22Rv1 (cell line): ENCODE measurements around the gene FAM111A.

Source experiments
- H3K27ac ChIP-seq: fragments of 450-650 bp; 2 replicates; pipeline ENCODE4 v1.5.1; 2017
- ZFX ChIP-seq: fragments of 450-650 bp; IDR thresholded peaks from 2 replicates; pipeline ENCODE4 v1.6.1; 2017; ENCODE audit warnings: antibody characterized with exemption, borderline replicate concordance
- TF ChIP-seq, protein P1 (sequence below): fragments of 450-650 bp; IDR thresholded peaks from 2 replicates; pipeline ENCODE4 v1.5.1; 2017; ENCODE audit warnings: mild to moderate bottlenecking

Gene FAM111A

DNA sequence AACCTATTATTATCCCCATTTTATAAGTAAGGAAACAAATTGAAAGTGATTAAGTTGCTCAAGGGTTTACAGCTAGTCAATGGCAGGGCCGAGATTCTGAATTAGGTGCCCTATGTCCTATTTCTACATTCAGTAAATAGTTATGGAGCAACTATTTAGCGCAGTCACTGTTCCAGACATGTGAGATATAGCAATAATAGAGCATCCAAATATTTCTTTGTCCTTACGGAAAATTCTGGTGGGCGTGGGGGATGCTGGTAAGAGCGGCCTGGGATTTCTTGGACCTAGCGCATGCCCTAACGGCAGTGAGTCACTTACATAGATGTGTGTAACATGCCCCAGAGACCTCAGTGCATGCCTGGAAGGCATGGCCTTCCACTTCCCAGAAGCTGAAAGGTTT is 33.7 kb downstream of the FAM111A start:
- no peak for TF ChIP-seq ZFX
- TF ChIP-seq, protein P1, sequence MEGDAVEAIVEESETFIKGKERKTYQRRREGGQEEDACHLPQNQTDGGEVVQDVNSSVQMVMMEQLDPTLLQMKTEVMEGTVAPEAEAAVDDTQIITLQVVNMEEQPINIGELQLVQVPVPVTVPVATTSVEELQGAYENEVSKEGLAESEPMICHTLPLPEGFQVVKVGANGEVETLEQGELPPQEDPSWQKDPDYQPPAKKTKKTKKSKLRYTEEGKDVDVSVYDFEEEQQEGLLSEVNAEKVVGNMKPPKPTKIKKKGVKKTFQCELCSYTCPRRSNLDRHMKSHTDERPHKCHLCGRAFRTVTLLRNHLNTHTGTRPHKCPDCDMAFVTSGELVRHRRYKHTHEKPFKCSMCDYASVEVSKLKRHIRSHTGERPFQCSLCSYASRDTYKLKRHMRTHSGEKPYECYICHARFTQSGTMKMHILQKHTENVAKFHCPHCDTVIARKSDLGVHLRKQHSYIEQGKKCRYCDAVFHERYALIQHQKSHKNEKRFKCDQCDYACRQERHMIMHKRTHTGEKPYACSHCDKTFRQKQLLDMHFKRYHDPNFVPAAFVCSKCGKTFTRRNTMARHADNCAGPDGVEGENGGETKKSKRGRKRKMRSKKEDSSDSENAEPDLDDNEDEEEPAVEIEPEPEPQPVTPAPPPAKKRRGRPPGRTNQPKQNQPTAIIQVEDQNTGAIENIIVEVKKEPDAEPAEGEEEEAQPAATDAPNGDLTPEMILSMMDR, result no peak
- no peak overlapping the region for H3K27ac ChIP-seq

- no peak for TF ChIP-seq ZFX
- TF ChIP-seq, protein P1, result no peak
- H3K27ac ChIP-seq, result no peak overlapping the region
These were observed 35.7 kb downstream of the FAM111A start for GRCh38 chr11:59178402-59178801.

DNA sequence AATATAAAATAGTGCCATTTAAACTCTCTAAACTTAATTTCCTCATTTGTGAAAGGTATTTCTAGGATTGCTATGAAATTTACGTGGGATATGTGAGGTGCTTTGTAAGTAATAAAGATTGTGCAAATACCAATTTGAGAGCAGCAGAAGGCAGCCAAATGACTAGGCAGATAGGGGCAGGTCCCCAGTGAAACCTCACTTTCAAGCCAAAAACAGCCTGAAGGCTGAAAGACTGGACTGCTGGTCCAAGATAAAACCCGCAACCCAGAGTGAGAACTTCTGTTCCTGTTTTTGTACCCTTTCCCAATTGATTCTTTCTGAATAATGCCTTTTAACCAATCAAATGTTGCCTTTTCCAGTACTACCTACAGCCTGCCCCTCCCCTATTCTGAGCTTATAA is 36.5 kb downstream of the FAM111A start:
- TF ChIP-seq ZFX, result no peak
- TF ChIP-seq, protein P1, result no peak
- H3K27ac ChIP-seq, result no peak overlapping the region

GRCh38 chr11:59180168-59180776 is 37.6 kb downstream of the FAM111A start:
- H3K27ac ChIP-seq, result no peak overlapping the region
- no peak for TF ChIP-seq ZFX
- TF ChIP-seq, protein P1, result no peak

DNA sequence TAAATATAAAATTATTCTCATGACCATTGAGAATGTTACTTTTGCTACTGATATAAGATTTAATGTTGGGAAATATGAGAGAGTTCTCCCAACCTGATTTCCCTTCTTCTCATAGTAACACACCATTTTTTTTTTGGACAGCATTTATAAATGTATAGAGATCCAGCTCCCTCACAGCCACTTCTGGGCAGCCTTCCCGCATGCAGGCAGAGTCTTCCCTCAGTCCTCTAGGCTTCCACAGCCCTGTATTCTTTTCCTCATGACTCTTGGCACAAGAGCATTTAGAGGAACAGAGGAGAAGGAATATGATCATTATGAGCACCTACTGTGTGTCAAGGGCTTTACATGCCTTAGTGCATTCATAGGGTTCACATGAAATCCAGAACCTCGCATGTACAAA is 38.3 kb downstream of the FAM111A start:
- no peak for TF ChIP-seq ZFX
- TF ChIP-seq, protein P1, result no peak

DNA sequence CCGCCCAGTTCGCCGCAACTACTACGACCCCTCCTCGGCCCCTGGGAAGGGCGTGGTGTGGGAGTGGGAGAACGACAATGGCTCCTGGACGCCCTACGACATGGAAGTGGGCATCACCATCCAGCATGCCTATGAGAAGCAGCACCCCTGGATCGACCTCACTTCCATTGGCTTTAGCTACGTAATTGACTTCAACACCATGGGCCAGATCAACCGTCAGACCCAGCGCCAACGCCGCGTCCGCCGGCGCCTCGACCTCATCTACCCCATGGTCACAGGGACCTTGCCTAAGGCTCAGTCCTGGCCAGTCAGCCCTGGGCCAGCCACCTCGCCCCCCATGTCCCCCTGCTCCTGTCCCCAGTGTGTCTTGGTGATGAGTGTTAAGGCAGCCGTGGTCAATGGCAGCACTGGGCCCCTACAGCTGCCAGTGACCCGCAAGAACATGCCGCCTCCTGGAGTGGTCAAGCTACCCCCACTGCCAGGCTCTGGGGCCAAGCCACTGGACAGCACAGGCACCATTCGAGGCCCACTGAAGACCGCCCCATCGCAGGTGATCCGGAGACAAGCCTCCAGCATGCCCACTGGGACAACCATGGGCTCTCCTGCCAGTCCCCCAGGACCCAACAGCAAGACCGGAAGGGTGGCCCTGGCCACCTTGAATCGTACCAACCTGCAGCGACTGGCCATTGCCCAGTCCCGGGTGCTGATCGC is 39.2 kb downstream of the FAM111A start:
- TF ChIP-seq ZFX, result no peak
- TF ChIP-seq, protein P1, result no peak

More for the DNA sequence above, 38.3 kb downstream of the FAM111A start:
- H3K27ac ChIP-seq, result no peak overlapping the region

GRCh38 chr11:59182457-59183151 is 39.9 kb downstream of the FAM111A start:
- TF ChIP-seq ZFX, result no peak
- TF ChIP-seq, protein P1, result peak; percentile 56
- H3K27ac ChIP-seq, result no peak overlapping the region

More for the DNA sequence above, 39.2 kb downstream of the FAM111A start:
- no peak overlapping the region for H3K27ac ChIP-seq
